ENCODE results near the gene MAP3K19.
"Not testable (repeated sequence)": the region's sequence is repeated elsewhere in the genome, so short reads cannot be mapped to it uniquely, and the experiment has no call there.

MAP3K19 gene

GRCh38 chr2:135047300-135047699 is at the start of gene MAP3K19:
Gene MAP3K19, minus strand, starts transcription at chr2:135047447. Its CDS starts 22,800 bp downstream, at chr2:135024647.
- DNase-seq (ENCODE audit: low spot score) = no peak

GRCh38 chr2:135096665-135097446 is 49.6 kb upstream of the MAP3K19 start:
- DNase-seq (ENCODE audit: low spot score) = no peak

GRCh38 chr2:135095591-135095990 is 48.3 kb upstream of the MAP3K19 start:
- no peak for DNase-seq (ENCODE audit: low spot score)

- DNase-seq (ENCODE audit: low spot score) = no peak
Observed at GRCh38 chr2:135094508-135094907, 47.3 kb upstream of the MAP3K19 start.

GRCh38 chr2:135093670-135094330 is 46.6 kb upstream of the MAP3K19 start:
- no peak for DNase-seq (ENCODE audit: low spot score)

- DNase-seq (ENCODE audit: low spot score) = peak; percentile 9
Observed at GRCh38 chr2:135093193-135093592, 45.9 kb upstream of the MAP3K19 start.

- DNase-seq (ENCODE audit: low spot score) = no peak
Observed at GRCh38 chr2:135091681-135092080, 44.4 kb upstream of the MAP3K19 start.

GRCh38 chr2:135089597-135089996 is 42.4 kb upstream of the MAP3K19 start:
- not testable (repeated sequence) for DNase-seq (ENCODE audit: low spot score)

- DNase-seq (ENCODE audit: low spot score) = no peak
Observed at GRCh38 chr2:135086222-135086621, 39.0 kb upstream of the MAP3K19 start.

GRCh38 chr2:135078417-135078816 is 31.2 kb upstream of the MAP3K19 start:
- no peak for DNase-seq (ENCODE audit: low spot score)

- no peak for DNase-seq (ENCODE audit: low spot score)
Observed at GRCh38 chr2:135076556-135076955, 29.3 kb upstream of the MAP3K19 start.

GRCh38 chr2:135074216-135074615 is 27.0 kb upstream of the MAP3K19 start:
- no peak for DNase-seq (ENCODE audit: low spot score)

- no peak for DNase-seq (ENCODE audit: low spot score)
Observed at GRCh38 chr2:135072125-135072997, 25.1 kb upstream of the MAP3K19 start.

- DNase-seq (ENCODE audit: low spot score) = no peak
Observed at GRCh38 chr2:135066710-135067109, 19.5 kb upstream of the MAP3K19 start.

- no peak for DNase-seq (ENCODE audit: low spot score)
Observed at GRCh38 chr2:135064149-135064548, 16.9 kb upstream of the MAP3K19 start.

- no peak for DNase-seq (ENCODE audit: low spot score)
Observed at GRCh38 chr2:135063210-135063609, 16.0 kb upstream of the MAP3K19 start.

GRCh38 chr2:135059577-135059976 is 12.3 kb upstream of the MAP3K19 start:
- DNase-seq (ENCODE audit: low spot score) = no peak

GRCh38 chr2:135056790-135057189 is 9.5 kb upstream of the MAP3K19 start:
- DNase-seq (ENCODE audit: low spot score) = no peak

GRCh38 chr2:135055182-135055786 is 8.0 kb upstream of the MAP3K19 start:
- DNase-seq (ENCODE audit: low spot score) = peak; percentile 13

GRCh38 chr2:135052997-135053474 is 5.8 kb upstream of the MAP3K19 start:
- no peak for DNase-seq (ENCODE audit: low spot score)

- DNase-seq (ENCODE audit: low spot score) = peak; percentile 89
Observed at GRCh38 chr2:135052042-135052876, 5.0 kb upstream of the MAP3K19 start, which contains the start of gene RAB3GAP1. Gene RAB3GAP1, plus strand, starts transcription at chr2:135052292. Its CDS starts 16 bp downstream, at chr2:135052308.
